AML-193 (cell line): ENCODE results near the gene FLOT1.
A peak's percentile ranks its signal among the peaks of the same experiment; 100 is the strongest.

ENCODE experiments used
- DNase-seq, 2 experiments: peaks; one replicate each; lab custom pipeline; 2025; lab: John Stamatoyannopoulos, UW

The FLOT1 gene, protein sequence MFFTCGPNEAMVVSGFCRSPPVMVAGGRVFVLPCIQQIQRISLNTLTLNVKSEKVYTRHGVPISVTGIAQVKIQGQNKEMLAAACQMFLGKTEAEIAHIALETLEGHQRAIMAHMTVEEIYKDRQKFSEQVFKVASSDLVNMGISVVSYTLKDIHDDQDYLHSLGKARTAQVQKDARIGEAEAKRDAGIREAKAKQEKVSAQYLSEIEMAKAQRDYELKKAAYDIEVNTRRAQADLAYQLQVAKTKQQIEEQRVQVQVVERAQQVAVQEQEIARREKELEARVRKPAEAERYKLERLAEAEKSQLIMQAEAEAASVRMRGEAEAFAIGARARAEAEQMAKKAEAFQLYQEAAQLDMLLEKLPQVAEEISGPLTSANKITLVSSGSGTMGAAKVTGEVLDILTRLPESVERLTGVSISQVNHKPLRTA

DNA sequence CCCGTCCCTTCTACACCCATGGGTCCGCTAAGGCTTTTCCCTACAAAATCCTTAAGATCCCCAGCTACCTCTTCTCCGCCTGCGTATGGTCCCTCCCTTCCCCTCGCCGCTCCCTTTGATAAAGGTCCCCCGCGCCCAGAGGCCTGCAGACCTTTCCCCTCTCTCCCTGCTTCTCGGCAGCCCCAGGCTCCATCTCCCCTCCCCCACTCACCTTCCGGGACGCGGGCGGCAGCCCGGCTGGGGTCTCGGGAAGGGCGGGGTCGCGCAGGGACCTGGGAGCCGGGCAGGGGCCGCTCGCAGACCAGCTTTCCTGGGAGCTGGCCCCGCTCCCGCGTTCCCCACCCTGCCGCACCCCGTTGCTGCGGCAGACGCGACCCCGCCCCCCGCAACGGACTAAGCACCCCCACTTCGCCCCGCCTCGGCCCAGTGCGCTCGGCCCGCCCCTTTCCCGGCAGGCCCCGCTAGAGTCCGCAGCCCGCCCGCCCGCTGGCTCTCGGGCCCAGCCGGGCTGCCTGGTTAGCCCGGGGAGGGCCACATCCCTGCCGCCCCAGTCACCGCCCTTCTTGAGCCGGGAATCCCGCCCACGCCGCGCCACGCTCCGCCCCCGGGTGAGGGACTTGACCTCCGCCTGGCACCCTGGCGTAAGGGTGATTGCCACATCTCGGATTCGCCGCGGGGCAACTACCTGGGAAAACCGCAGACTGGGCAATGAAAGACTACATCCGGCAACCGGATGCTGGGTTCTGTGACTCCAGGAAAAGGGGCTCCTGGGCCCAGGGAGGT, at the start of gene FLOT1:
TSS of gene FLOT1 (minus strand) at position 372 of the 783 bp plus-strand sequence. CDS start 498 bp downstream, outside the sequence.
- DNase-seq, result peak; percentile 95

DNA sequence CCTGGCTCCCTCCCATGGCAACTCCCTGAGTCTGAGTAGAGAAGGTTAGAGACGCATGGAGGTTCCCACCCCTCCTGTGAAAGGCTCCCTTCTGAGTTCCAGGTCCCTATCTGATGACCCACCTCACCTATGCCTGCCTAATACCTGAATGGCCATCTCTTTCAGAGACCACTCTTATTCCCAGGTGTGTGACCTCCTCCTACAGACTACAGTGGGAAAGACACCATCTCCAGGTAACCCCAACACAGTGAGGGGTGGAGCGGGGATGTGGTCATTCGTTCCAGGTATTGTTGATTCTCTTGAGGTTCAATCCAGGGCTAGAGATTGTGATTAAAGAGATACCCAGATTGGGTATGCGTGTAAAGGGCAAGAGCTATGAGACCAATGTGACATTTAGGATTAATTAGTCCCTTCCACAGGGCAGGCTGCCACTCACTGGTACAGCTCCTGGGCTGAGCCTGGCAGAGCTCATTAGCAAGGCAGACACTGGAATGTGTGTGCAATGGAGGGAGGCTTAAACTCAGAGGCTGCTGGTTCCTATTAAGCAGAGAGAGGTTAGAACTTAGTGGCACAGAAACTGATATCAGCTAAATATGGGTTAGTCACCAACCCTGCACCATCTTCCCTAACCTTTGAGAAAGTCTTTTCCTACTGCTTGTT, 48.4 kb upstream of the FLOT1 start:
- no peak for DNase-seq

DNA sequence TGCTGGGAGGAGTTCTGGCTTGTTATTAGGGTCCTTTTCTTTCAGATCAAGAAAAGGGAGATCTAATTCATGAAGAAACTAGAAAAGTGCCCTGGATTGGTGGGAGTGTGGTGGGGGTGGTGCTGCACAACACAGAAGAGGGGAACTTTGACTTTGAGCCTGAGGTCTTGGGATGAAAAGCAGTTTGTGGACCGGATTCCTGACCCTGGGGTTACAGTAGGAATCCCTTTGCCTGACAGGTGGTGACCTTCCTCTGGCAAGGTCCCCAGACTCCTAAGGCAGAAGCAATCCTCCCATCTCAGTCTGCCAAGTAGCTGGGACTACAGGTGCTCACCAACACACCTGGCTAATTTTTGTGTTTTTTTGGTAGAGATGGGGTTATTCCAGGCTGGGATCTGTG, 47.1 kb upstream of the FLOT1 start:
- no peak for DNase-seq

DNA sequence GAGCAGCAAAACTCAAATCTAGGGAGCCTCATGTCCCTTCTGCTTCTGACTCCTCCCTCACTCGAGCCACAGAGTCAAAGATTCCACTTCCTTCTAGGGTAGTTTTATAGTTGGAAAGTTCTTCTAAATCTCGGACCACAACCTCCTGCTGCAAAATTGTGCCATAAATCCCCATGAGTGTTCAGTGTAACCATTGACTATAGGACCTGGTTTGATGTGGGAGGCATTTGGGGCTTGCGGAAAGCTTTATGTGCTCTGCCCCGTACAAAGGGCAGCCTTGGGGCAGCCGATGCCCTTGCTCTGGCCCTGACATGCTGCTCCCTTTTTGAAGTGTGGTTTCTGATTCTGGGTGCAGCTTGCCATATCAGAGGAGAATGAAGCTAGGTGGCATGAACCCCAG, 45.5 kb upstream of the FLOT1 start:
- peak; percentile 87 to 88 for DNase-seq

DNA sequence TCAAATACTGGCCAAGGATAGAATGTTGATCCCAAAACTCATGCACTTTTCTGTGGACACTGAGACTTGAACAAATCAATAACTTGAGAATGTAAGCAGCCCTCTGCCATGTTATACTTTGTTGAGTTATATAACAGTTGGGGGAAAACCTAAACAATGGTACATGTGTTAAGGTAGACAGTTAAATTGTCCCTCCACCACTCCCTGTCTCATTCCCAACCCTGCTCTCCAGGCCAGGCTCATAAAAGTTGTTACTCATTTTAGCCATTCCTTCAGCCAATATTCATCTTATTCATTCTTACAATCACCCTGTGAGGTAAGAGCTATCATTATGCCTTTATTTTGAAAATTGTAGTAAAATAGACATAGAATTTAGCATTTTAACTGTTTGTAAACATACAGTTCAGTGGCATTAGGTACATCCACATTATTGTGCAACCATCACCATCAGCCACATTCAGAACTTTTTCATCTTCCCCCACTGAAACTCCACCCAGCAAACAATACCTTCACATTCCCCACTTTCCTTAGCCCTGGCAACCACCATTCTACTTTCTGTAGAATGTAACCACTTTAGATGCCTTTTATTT, 40.0 kb upstream of the FLOT1 start:
- DNase-seq, result no peak

DNA sequence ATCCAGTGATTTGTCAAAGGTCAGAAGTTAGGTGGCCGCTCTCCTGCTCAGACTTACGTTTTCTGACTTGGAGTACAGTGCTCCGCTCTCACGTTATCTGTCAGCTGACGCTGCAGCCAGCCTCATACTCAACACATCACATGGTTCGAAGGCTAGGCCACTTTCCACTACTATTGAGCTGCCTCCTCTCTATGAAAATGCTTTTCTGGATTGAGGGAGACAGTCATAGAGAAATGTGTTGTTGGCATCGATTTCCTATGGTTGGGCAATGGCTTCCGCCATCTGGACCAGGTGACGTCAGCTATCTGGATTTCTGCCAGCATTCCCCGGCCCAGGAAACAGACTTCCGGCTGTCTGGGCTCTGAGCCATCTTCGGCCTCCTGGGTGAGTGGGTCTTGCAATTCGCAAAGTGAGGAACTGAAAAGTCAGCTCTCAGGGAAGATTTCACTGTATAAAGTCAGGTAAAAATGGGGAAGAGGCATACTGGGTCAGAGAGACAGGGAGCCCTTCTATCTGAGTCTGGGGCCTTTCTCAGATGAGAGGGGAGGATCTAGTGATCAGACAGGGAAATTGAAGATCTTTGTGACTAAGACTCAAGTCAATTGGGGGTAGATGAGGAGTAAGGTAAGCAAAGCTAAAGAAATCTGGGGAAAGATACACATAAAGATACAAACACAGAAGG, 39.4 kb upstream of the FLOT1 start:
- DNase-seq, result peak; percentile 98

DNA sequence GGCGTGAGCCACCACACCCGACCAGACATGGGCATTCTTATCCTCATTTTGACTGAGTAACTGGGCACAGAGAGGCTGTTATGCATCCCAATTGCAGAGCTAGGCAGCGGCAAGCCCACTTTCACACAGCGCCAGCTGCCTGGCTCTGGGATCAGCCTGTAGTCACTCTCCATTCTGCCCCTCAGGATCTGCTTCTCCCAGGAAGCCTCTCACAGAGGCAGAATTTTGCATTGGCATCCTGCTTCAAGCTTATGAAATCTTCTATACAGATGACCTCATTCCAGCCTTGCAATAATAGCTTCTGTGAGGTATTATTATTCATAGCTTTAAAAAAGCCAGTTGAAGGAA, 38.9 kb upstream of the FLOT1 start:
- DNase-seq, result no peak

DNA sequence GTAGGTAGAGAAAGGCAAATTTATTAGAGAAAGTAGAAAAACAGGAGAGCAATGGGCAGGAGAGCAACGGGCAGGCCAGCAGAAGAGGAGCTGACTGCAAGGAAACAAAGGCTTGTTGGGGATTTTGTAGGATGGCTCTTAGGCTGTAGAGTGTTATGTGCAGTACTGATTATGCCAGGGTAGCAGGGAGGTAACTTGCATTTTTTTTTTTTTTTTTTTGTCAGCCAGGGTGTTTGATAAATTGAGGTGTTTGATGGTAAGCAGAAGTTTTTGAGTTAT, 38.1 kb upstream of the FLOT1 start:
- DNase-seq, result no peak

DNA sequence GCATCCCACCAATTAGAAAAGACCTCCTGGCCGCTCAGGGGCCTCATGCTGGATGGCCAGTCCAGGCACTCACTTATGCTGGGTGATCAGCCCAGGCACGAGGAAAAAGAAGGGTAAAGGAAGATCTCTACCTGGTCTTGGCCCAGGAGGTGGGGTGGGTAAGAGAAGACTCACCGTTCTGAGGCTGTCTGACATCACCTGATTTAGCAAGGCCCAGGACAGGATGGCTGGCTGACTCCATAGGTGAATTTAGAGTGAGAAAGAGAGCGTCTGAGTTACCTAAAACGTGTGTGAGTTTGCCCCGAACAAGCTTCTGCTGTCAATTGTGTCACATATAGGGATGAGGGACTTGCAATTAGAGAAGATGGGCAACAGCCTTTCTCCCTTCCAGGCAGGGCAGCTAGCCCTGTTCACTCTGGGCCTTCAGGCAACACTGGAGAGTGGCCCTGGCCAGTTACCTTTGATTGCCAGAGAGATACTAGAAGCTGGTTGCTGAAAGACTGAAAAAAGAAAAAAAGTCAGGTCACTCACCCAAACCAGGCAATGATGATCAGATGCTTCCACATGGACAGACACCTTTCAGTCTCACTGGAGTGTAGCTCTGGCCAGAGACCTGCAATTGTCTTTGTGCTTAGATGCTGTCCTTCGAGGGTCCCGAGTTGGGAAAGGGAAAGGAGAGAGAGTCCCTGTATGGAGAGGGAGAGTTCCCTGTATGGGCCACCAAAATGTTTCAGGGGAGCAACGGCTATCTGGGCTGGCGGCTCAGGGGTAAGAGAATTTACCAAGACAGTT, 37.6 kb upstream of the FLOT1 start:
- no peak for DNase-seq

DNA sequence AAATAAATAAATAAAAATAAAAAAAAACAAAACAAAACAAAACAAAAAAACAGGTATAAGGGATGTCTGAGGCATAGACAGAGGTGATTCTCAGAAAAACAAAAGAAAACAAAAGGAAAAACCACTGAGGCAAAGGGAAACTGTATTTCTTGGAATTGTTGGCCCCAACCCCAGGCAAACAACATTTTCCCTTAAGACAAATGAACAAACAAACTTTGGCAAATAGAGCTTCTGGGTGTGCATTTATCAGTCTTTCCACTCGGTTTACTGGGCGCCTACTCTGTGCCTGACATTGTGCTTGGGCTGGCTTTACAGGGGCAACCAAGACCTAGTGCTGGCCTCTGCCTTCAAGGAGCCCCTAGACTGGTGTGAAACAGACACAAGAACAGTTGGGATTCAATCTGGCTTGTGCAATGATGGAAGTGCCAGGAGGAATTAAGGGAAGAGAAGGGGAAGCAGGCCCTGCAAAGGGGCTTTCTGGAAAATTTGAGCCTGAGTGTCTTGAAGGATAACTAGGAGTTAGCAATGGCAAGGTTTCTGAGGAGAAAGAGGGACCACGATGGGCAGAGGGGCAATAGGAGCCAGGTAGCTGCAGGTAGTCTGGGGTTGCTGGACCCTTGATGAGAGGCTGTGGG, 35.6 kb upstream of the FLOT1 start:
- no peak for DNase-seq

DNA sequence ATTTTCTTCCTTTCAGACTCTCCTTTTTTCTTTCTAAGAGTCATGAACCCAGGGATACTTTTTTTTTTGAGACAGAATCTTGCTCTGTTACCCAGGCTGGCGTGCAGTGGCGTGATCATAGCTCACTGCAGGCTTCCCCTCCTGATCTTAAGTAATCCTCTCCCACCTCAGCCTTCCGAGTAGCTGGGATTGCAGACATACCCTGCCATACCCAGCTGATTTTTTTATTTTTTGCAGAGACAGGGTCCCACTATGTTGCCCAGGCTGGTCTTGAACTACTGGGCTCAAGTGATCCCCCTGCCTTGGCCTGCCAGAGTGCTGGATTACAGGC, 34.6 kb upstream of the FLOT1 start:
- no peak for DNase-seq

DNA sequence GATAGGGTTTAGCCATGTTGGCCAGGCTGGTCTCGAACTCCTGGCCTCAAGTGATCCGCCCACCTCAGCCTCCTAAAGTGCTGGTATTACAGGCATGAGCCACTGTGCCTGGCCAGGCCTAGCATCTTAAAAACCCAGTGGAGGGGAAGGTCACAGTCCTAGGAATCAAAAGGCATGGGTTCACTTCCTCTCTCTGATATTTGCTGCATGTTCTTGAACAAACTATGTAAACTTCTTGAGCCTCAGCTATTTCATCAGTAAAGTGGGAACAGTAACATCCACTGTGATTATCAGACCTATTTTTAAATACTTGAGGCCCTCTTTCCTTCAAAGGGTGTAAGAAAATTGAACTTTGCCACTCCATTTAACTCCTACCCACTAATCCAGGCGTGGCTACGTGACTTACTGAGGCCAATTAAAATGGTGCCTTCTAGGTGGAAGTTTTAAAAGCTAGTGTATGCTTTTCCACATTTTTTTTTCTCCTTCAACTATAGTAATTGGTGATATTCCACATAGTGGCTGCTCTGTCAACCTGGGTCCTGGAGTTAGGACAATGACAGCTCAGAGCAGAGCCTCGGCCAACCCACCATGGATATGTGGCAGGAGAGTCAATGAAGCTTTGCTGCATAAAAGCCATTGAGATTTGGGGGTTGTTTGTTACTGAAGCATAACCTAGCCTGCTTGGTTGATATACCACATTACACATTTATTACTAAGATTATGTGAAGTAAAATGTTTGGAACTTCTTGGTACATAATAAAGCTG, 34.1 kb upstream of the FLOT1 start:
- DNase-seq, result no peak

DNA sequence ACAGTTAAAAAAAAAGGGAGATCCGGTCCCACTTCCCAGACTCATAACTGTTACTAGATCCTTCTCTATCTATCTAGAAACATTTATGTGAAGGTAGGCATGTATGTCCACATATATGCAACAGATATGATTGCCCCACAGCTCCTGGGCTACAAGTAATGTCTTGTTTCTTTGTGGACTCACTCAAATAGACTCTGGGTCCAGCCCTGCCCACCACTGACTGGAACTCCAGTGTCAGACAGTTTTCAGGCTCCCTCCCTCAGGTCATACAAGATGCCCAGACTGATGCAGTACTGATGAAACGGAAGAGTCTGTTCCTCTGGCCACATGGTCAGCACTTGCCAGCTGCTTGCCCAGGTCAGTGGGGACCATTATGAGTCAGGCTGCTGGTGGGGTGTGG, 32.6 kb upstream of the FLOT1 start:
- DNase-seq, result no peak

DNA sequence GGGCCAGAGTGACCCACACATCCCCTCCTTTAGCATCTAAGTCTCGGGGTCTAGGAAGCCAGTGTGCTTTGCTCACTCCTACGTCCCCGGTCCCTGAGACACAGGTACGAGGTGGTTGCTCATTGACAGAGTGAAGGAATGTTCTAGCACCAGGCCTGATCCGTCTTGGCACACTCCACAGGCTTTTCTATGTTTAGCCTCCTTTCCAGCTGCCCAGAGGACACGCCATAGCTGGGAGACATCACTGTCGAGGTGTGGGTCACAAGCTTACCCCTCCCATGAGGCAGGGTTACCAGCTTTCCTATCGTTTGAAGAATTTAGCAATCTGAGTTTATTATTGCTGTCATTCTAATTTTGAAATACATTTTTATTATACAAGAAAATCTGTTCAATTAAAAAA, 32.2 kb upstream of the FLOT1 start:
- DNase-seq, result no peak

DNA sequence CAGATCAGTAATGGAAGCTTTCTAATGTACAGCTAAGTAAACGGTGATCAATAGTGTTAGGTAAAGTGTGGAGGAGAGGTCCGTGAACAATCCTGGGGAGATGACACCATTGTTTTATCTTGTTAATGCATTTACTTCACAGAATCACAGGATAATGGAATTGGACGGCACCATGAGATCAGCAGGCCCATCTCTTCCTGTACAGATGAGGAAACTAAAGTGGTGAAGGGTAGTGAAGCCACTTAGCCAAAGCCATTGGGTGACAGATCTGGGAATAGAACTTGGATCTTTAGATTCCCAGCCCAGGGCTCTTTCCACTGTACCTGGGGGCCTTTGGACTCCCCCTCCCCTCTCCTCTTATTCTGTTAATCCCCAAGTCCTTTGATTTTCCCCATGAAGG, 28.1 kb upstream of the FLOT1 start:
- no peak for DNase-seq

DNA sequence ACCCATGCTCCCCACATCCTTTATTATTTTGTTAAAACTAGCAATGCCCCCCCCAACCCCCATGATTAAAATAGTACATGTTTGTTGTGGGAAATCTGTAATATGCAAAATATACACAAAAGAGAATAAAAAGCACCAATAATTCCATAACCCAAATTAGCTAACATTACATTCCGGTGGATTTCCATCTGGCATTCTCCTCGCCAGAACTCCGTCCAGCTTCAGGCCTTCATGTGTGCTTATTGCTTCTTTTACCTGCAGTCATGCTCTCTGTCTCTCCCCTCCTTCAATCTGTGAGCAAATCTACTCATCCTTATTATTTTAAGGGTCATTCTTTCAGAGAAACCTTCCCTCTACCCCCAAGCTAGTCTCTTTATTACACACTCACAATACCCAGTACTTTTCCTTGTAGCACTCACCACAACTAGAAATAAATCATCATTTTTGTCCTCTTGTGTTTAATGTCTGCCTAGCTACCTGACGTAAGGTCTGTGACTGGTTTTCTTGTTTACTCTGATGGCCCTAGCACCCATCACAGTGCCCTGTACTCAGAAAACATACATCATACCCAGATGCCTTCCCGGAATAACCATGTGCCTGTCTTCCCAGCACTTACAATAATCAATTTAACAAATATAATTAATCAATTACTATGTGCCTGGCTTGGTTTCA, 27.5 kb upstream of the FLOT1 start:
- DNase-seq, result no peak

DNA sequence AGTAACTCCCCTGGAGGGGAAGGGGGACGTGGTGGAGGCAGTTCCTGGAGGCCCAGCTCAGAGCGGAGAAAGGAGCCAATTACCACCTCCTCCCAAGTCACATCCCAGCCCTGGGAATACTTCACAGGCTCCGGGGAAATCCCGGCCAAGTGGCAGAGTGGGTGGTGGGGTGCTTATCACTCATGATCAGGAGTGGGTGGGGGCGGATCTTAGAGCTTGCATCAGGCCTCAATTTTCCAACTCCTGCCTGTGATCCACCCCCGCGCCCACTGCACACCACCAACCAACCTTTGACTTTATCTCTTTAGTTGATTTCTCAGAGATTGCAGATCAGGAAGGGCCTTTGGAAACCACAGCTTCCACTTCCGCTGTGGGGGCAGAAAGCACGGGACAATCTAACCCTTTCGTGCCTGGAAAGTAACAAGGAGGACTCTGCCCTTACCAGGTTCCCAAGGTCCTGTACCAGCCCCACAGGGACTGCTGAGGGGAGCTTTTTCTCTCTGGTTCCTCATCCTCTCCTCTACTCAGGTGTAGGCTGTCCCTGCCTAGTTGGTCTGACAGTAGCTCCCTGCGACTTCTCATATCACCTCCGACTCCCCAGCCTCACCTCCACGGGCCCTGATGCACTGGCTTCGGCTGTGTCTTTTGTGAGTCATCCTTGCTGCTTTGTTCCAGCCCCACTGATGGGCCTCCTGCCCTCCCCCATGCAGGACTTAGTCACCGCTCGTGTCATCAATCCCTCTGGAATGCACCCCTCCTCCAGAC, 26.8 kb upstream of the FLOT1 start:
- DNase-seq, result peak in 1 of 2 experiments; percentile 28

DNA sequence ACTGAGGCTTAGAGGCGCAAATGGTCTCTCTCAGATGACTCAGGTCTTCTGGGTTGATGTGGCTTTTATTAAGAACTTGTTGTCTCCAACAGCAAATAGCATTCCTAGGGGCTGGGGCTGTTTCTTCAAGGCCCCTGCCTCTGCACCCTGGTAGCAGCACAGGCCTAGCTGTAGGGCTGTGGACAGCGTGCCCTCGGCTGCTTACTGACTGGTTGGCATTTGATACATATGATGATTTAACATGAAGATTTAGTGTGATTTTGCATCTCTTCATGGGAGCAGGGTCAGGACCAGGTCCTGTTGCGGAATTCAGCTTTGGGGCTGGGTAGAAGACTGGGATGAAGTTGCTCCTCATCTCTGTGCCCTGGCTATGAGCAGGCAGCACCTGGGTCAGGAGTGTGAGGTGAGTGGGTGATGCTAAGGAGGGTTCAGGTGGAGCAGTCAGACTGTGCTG, 26.2 kb upstream of the FLOT1 start:
- no peak for DNase-seq

DNA sequence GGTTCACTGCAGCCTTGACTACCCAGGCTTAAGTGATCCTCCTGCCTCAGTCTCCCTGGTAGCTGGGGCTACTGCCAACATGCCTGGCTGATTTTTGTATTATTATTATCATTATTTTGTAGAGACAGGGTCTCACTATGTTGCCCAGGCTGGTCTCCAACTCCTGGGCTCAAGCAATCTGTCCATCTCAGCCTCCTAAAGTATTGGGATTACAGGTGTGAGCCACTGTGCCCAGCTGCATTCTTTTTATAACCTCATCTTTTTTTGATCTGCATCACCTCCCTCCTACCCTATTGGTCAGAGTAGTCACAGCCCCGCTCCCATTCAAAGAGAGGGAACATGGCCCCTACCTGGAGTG, 25.4 kb upstream of the FLOT1 start:
- DNase-seq, result no peak
